Ishikawa (cell line): ENCODE data around the gene EMILIN2.

Experiments used
- CEBPB ChIP-seq: IDR thresholded peaks from 2 replicates; pipeline ENCODE4 v1.6.1; 2012
- EGR1 ChIP-seq: IDR thresholded peaks from 2 replicates; pipeline ENCODE4 v1.6.1; 2012
- FOXM1 ChIP-seq: IDR thresholded peaks from 2 replicates; pipeline ENCODE4 v1.6.1; 2012; ENCODE audit warnings: low read depth, borderline replicate concordance
- MAX ChIP-seq: IDR thresholded peaks from 2 replicates; pipeline ENCODE4 v1.6.1; 2012
- NFIC ChIP-seq: IDR thresholded peaks from 2 replicates; pipeline ENCODE4 v1.6.1; 2012
- RAD21 ChIP-seq: IDR thresholded peaks from 2 replicates; pipeline ENCODE4 v1.6.1; 2012; ENCODE audit warnings: low read depth
- REST ChIP-seq: IDR thresholded peaks from 2 replicates; pipeline ENCODE4 v1.6.1; 2012; ENCODE audit warnings: low read depth, mild to moderate bottlenecking
- TAF1 ChIP-seq: IDR thresholded peaks from 2 replicates; pipeline ENCODE4 v1.6.1; 2012; ENCODE audit warnings: low read depth, mild to moderate bottlenecking
- TCF12 ChIP-seq: IDR thresholded peaks from 2 replicates; pipeline ENCODE4 v1.6.1; 2012; ENCODE audit warnings: low read depth
- YY1 ChIP-seq: IDR thresholded peaks from 2 replicates; pipeline ENCODE4 v1.6.1; 2012; ENCODE audit warnings: low read depth

- no peak for TF ChIP-seq RAD21
- TF ChIP-seq TAF1 = no peak
- TF ChIP-seq MAX = no peak
- TF ChIP-seq REST = no peak
- TF ChIP-seq FOXM1 = no peak
- TF ChIP-seq TCF12 = no peak
- no peak for TF ChIP-seq EGR1
- TF ChIP-seq YY1 = no peak
- TF ChIP-seq NFIC = no peak
- TF ChIP-seq CEBPB = no peak
These were observed 22.8 kb upstream of the EMILIN2 start for GRCh38 chr18:2823966-2824365.
